ENCODE results near the gene NOC4L.

- TF ChIP-seq POLR2A (IDR thresholded peaks at IDR 0.05; ENCODE audit: low read length) (no peak), GATA1 (IDR thresholded peaks at IDR 0.05; ENCODE audit: low read depth, low read length) (no peak)
Measured at GRCh38 chr12:132153501-132154340, 9.5 kb downstream of the NOC4L start.
